HUES6 (cell line): ENCODE results near the gene POLN.

Source experiments
- H3K27ac ChIP-seq: 2 replicates; pipeline ENCODE4 v1.7.0; 2013; ENCODE audit warnings: low read depth, mild to moderate bottlenecking, low read length, inconsistent platforms
- H3K27me3 ChIP-seq: 2 replicates; pipeline ENCODE4 v1.6.1; 2013; ENCODE audit warnings: low read length; ENCODE audit not compliant: control insufficient read depth, insufficient read depth
- H3K36me3 ChIP-seq: 2 replicates; pipeline ENCODE4 v1.6.1; 2013; ENCODE audit warnings: low read length; ENCODE audit not compliant: control insufficient read depth, insufficient read depth
- H3K4me1 ChIP-seq: 2 replicates; pipeline ENCODE4 v1.6.1; 2013; ENCODE audit warnings: low read length; ENCODE audit not compliant: control insufficient read depth, insufficient read depth
- H3K4me3 ChIP-seq: 2 replicates; pipeline ENCODE4 v1.5.1; 2013; ENCODE audit warnings: low read depth, low read length
- H3K9ac ChIP-seq: one replicate; pipeline ENCODE4 v1.6.1; 2013; ENCODE audit warnings: mild to moderate bottlenecking, low read length
- H3K9me3 ChIP-seq: 2 replicates; pipeline ENCODE4 v1.6.1; 2013; ENCODE audit warnings: low read depth, low read length; ENCODE audit not compliant: control insufficient read depth, insufficient read depth

The POLN gene

GRCh38 chr4:2096073-2096609 lies 145.8 kb downstream of the POLN start:
- no peaks in the 10 kb centered on the region for H3K36me3 ChIP-seq
- no peak overlapping the region for H3K4me3 ChIP-seq
- H3K9ac ChIP-seq, result no peak overlapping the region
- H3K4me1 ChIP-seq, result no peaks in the 10 kb centered on the region
- H3K9me3 ChIP-seq, result peaks cover 9% of the 10 kb centered on the region
- no peak overlapping the region for H3K27ac ChIP-seq
- H3K27me3 ChIP-seq, result 0 out of 2 replicates have a peak, but pooled peaks cover 4% of the 10 kb centered on the region

GRCh38 chr4:2095236-2096072 lies 146.5 kb downstream of the POLN start:
- Histone ChIP-seq H3K27ac (no peak overlapping the region), H3K4me1 (no peaks in the 10 kb centered on the region), H3K9me3 (peaks cover 9% of the 10 kb centered on the region), H3K27me3 (0 out of 2 replicates have a peak, but pooled peaks cover 4% of the 10 kb centered on the region), H3K36me3 (no peaks in the 10 kb centered on the region), H3K9ac (no peak overlapping the region), H3K4me3 (no peak overlapping the region)

GRCh38 chr4:2094545-2094944 lies 147.4 kb downstream of the POLN start:
- Histone ChIP-seq H3K36me3 (no peaks in the 10 kb centered on the region), H3K9me3 (peaks cover 9% of the 10 kb centered on the region), H3K4me1 (no peaks in the 10 kb centered on the region), H3K9ac (no peak overlapping the region), H3K4me3 (no peak overlapping the region), H3K27ac (no peak overlapping the region), H3K27me3 (0 out of 2 replicates have a peak, but pooled peaks cover 4% of the 10 kb centered on the region)

DNA sequence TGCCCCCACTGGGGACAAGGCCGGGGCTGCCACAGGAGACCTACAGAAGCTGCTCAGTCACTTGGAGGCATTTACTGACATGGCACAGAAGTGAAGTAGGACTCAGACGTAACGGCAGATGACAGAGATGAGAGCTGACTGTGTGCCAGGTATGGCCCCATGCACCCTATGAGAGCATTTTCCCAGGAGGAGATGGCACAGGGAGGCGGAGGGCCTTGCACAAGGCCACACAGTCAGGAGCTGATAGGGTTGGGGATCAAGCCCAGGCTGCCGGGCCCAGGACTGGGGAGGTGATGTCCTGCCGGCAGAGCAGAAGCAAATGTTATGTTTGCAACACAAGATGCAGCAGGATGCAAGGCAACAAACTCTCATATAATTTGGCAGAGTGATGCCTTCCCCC lies 148.7 kb downstream of the POLN start:
- Histone ChIP-seq H3K9ac (no peak overlapping the region), H3K4me1 (no peaks in the 10 kb centered on the region), H3K27me3 (0 out of 2 replicates have a peak, but pooled peaks cover 4% of the 10 kb centered on the region), H3K9me3 (peaks cover 9% of the 10 kb centered on the region), H3K4me3 (no peak overlapping the region), H3K27ac (no peak overlapping the region), H3K36me3 (no peaks in the 10 kb centered on the region)

GRCh38 chr4:2092669-2093053 lies 149.3 kb downstream of the POLN start:
- no peak overlapping the region for H3K9ac ChIP-seq
- no peaks in the 10 kb centered on the region for H3K4me1 ChIP-seq
- 0 out of 2 replicates have a peak, but pooled peaks cover 4% of the 10 kb centered on the region for H3K27me3 ChIP-seq
- H3K9me3 ChIP-seq, result peaks cover 9% of the 10 kb centered on the region
- H3K36me3 ChIP-seq, result no peaks in the 10 kb centered on the region
- no peak overlapping the region for H3K27ac ChIP-seq
- no peak overlapping the region for H3K4me3 ChIP-seq

- Histone ChIP-seq H3K27me3 (0 out of 2 replicates have a peak, but pooled peaks cover 4% of the 10 kb centered on the region), H3K4me3 (no peak overlapping the region), H3K9me3 (peaks cover 9% of the 10 kb centered on the region), H3K36me3 (no peaks in the 10 kb centered on the region), H3K27ac (no peak overlapping the region), H3K9ac (no peak overlapping the region), H3K4me1 (no peaks in the 10 kb centered on the region)
These were observed 149.8 kb downstream of the POLN start for GRCh38 chr4:2091990-2092668.

GRCh38 chr4:2090642-2091041 lies 151.3 kb downstream of the POLN start:
- Histone ChIP-seq H3K27ac (no peak overlapping the region), H3K27me3 (0 out of 2 replicates have a peak, but pooled peaks cover 4% of the 10 kb centered on the region), H3K4me3 (no peak overlapping the region), H3K9me3 (no peaks in the 10 kb centered on the region), H3K4me1 (no peaks in the 10 kb centered on the region), H3K36me3 (no peaks in the 10 kb centered on the region), H3K9ac (no peak overlapping the region)

DNA sequence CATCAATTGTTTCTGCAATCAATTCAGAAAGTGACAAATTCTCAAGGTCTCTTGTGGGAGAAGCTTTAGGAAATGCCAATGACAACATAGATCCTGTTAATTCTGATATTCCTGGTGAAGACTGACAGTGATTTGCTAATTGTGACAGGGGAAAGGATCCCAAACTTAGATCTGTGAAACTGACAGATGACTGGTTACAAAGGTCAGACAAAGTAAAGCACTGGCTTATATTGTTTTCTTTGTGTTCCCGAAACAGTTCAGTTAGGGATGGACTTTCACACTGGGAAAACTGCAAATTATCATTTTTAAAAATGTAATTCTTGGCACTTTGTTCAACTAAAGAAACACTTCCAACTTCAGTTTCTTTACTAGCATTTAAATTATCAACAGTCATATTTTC lies 152.7 kb downstream of the POLN start:
- Histone ChIP-seq H3K4me3 (no peak overlapping the region), H3K27me3 (0 out of 2 replicates have a peak, but pooled peaks cover 4% of the 10 kb centered on the region), H3K27ac (no peak overlapping the region), H3K4me1 (no peaks in the 10 kb centered on the region), H3K9ac (no peak overlapping the region), H3K36me3 (no peaks in the 10 kb centered on the region), H3K9me3 (no peaks in the 10 kb centered on the region)

GRCh38 chr4:2087170-2087569 lies 154.8 kb downstream of the POLN start:
- Histone ChIP-seq H3K27me3 (0 out of 2 replicates have a peak, but pooled peaks cover 4% of the 10 kb centered on the region), H3K9ac (no peak overlapping the region), H3K4me3 (no peak overlapping the region), H3K36me3 (no peaks in the 10 kb centered on the region), H3K27ac (no peak overlapping the region), H3K9me3 (no peaks in the 10 kb centered on the region), H3K4me1 (no peaks in the 10 kb centered on the region)

DNA sequence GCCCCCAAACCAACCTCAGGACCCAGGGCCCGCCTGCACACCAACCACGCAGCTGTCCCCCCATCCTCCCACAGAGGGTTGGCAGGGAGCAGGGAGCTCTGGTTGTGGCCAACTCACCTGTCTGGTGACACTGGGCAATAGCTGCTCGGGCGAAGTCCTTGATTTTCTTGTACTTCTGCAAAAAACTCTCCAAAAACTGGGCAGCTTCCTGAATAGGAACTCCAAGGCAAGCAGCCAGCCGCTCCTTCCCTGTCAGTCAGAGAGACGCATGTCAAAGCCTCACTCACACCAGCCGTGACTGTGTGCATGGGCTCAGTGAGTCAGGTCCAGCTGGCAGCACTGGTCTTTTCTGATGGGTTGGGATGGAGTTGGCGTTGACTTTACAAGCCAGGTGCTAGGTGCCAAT lies 156.4 kb downstream of the POLN start:
- Histone ChIP-seq H3K9me3 (no peaks in the 10 kb centered on the region), H3K36me3 (no peaks in the 10 kb centered on the region), H3K27ac (no peak overlapping the region), H3K4me1 (no peaks in the 10 kb centered on the region), H3K27me3 (no peaks in the 10 kb centered on the region), H3K9ac (no peak overlapping the region), H3K4me3 (no peak overlapping the region)

- Histone ChIP-seq H3K36me3 (no peaks in the 10 kb centered on the region), H3K4me1 (no peaks in the 10 kb centered on the region), H3K27me3 (no peaks in the 10 kb centered on the region), H3K27ac (no peak overlapping the region), H3K9me3 (no peaks in the 10 kb centered on the region), H3K4me3 (no peak overlapping the region), H3K9ac (no peak overlapping the region)
These were observed 157.6 kb downstream of the POLN start for GRCh38 chr4:2084316-2084715.
